HT1080 (cell line): Measurements from ENCODE around the gene PLEKHM1. TPM values are rescaled to one million over a fixed set of nuclear protein-coding genes. Genes with fewer than 3 reads are reported as not detected.

Experiments used
- DNase-seq: peaks from one replicate; pipeline ENCODE4 v3.0.0-alpha.2; 2015; ENCODE audit warnings: low read depth
- total RNA-seq: library from RNA; depleted of rRNA; stranded (reverse); fragments of >200 nt; shearing (Covaris generic); gene quantifications from 2 replicates; pipeline ENCODE4 v1.2.3, GENCODE V29; 2014

The PLEKHM1 gene
- total RNA-seq, 1 experiment from 2014 or later: 16.4 TPM

DNA sequence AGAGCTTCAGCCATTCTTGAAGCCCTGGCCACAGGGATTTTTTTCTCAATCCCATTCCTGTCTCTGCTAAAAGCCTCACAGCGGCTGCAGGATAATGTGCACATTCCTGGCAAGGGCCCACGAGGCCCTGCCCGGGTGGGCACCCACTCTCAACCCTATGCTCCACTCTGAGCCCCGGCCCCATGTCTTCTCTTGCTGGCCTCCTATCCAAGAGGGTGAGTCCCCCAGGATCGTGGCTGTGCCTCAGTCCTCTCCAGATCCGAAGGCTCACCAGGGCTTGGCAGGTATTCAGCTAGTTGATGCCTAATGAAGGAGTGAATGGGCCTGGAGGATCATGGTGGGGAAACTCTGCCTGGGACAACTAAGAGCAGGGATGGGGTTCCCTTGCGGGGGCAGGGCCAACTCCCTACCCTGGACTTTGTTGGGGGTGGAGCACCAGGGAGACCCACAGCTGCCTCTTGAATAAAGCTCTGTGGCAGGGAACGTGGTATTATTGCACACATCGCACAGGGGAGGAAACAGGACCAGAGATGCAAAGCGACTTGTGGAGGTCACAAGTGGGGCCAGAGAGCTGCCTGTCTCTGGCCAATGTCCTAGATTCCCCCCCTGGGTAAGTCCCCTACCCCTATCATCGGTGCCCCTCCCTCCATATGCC lies 63.2 kb downstream of the PLEKHM1 start:
- DNase-seq: no peak

DNA sequence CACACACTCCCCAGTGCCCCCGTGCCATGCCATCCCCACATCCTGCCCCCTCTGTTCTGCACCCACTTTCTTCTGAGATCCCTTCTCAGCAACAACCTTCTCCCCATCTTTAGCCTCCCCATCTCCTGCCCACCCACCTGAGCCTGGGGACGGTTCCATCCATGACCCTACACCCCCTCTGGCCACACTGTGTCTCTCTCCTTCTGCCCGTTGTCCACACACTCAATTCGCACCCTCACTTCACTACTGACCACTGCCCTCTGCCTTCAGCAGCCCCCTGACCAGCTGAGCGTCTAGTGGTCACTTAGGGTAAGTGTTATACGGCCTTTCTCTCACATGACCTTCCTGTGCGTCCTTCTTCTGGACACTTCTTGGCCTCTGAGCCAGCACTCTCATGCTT lies 64.0 kb downstream of the PLEKHM1 start:
- no peak for DNase-seq

DNA sequence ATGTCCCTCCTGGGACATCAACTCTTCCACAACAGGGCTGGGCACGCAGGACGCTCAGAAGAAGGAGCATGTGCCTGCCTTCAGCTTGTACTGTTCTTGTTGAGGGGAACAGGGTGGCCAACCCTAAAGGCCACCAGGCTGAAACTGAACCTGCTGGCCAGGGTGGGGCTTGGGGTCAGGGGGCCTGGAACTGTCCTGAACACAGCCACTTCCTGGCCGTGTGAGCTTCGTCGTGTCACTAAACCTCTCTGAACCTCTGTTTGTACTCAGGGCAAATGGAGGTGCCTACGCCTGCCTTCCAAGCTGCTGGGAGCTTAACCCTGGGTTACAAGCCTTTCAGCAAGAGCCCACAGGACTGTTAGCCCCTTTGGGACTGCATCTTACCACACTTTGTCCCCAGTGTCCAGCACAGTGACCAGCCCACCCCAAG lies 64.5 kb downstream of the PLEKHM1 start:
- DNase-seq: no peak

DNA sequence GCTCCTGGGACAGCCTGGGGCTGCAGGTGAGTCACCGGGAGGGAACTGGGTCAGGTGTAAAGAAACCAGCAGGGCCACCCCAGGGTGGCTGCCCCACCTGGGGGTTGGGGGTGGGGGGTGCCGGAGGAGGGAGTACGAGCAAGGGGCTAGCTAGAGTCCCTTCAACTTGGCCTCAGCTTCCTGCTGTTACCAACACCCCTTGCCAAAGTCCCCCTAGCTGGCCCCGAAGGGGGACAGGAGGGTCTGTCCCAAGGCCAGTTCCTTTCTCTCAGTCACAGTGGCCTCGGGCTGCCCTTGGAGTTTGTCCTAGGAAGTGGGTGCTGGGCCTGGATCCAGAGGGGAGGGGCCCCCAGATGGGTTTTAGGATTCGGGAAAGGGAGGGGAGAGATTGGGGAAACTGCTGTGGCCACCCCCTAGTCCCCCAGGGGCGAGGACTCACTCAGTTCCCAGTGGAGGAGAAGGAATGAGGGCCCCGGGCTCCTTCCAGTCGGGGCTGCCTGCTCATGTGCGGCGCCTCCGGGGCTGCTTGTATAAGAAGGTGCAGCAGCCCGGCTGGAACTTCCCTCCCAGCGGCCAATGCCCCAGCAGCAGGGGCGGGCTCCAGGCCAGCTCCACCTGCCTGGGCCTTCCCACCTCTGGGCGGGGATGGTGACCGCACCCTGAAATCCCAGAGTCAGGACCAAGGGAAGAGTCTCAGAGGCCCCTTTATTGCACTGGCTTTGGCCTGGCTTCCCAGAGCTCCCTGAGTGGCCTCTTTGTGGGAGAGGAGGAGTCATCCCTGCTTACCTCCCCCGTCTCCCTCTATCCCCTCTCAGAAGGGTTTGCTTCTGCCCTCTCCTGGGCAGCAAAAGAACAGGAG lies 65.2 kb downstream of the PLEKHM1 start:
- peak; percentile 92 for DNase-seq

DNA sequence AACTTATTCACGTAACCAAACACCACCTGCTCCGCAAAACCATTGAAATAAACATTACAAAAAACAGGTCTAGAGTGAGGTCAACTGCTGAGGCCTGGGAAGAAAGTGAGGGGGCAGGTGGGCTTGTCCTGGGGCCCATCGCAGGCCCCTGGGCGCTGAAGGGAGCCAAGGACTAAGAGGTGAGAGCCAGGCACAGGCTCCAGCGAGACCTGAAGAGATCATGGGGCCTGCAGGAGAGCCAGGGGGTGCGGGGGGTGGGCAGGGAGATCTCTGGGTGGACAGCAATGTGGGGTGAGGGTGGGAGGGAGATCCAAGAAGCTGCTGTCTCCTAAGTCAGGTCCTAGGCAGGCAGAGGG lies 65.8 kb downstream of the PLEKHM1 start:
- no peak for DNase-seq

DNA sequence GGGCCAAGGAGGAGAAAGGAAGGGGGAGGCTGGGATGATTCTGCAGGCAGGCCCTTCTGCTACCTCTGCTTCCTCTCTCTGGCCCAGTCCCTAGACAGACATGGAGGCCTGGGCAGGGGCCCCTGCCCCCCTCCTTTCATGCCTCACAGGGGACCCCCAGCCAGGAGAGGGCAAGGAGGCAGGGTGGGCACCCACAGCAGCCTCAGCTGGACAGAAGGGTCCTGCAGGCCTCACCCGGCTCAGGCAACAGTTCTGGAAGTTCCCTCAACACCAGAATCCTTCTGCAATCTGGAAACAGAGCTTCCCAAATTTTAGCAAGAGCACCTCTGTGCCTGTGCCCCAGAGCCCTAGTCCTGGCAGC lies 66.6 kb downstream of the PLEKHM1 start:
- DNase-seq: no peak

DNA sequence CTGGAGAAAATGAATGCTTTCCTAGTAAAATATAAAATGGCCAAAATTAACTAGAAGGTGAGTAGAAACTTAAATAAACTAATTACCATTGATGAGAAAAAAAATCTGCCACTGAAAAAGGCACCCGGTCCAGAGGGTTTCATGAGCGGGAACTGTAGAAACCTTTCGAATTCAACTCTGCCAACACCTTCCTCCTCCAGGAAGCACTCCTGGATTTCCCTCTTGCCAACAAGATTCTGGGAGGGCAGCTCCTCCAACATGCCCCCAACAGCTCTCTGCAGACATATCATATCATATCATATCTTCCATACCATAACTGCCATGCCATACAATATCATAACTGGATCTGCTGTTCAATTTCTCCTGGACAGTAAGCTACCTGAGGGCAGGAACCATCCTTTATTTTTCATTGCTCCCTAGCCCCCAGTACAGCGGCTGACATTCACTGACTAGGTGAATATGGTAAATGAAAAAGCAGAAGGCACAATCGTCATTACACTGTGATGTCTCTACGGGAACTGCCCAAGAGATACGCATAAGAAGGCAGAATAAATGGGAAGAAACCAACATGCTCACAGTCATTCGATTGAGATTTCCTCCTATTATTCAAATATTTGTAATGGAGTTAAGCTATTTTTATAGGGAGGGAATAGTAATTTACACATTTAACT lies 67.1 kb downstream of the PLEKHM1 start:
- DNase-seq: no peak

DNA sequence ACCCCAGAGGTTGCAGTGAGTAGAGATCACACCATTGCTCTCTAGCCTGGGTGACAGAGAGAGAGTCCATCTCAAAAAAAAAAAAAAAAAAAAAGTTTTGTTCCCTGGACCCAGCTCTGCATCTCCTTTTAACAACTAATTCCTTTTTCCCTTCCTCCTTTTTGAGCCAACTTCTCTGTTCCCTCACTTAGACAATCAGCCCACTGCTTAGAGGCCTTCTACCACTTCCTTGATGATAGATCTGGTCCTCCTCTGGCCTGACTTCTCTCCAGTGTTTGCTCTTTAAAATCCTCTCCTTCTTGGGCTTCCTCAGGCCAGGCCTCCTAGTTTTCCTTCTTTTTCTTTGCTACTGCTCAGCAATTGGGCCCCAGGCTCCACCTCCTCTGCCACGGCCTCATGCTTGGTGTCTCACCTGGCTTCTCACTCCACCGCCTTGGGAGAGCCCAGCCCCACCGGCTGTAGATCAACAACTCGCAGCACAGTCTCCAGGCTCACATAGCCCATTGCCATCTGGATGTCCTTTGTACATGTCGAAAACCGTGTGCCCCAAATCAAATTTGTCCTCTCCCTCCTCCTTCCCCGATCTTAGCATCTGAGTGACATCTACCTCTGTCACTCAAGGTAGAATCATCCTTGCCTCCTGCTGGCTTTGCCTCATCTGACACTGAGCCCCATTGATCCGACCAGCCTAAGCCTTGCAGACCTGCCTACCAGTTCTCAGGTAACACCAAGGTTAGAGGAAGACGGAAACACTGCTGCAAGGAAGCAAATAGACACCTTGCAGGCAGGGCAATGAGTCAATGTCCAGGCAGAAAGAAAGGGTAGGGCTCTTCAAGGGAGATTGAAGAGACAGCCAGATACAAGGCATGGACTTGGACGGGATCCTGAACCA lies 75.3 kb downstream of the PLEKHM1 start:
- no peak for DNase-seq

DNA sequence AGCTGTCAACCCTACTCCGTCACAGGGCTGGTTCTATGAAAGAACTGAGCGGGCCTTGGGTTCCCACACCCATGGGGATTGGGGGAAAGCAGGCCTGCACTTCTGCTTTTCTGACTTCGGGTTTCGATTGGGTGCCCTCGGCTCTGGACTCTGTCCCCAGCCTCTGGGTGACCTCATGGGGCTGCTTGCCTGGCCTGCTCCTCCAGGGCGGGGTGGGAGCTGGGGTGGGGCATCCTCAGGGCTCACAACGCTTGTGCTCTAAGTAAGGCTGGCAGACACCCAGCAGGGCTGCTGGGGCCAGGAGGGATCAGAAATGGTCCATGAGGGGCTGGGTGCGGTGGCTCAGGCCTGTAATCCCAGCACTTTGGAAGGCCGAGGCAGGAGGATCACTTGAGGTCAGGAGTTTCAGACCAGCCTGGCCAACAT lies 77.0 kb downstream of the PLEKHM1 start:
- no peak for DNase-seq

DNA sequence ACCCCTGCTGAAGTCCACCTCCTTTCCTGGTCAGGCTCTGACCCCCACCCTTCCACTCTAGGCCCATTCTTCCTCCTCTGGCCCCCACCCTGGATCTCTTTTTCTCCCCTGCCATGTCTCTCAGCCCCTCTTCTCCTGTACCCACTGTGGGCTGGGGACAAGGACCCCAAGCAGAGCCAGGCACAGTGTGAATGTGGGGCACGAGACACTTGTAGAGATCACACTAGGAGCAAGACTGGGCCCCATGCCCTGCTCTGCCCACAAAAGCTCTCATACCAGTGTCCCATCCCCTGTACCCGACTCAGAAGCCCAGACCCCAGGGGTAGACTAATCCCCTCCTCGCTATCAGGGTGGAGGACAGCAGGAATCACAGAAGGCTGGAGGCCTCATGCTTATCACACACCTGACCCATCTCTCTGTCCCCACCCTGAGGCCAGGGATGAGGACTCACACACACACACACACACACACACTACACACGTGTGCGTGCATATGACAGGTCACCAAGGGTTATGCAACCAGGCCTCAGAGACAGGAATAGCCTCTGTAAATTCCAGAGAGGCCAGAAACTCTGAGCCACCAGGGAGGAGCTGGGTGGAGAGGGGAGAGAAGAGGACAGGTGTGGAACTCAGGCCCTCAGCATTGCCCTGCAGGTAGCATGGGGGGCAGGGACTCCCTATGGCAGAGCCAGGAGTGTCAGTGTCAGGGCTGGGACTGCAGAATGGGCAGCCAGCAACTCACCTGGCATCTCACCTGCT lies 79.0 kb downstream of the PLEKHM1 start:
- no peak for DNase-seq

DNA sequence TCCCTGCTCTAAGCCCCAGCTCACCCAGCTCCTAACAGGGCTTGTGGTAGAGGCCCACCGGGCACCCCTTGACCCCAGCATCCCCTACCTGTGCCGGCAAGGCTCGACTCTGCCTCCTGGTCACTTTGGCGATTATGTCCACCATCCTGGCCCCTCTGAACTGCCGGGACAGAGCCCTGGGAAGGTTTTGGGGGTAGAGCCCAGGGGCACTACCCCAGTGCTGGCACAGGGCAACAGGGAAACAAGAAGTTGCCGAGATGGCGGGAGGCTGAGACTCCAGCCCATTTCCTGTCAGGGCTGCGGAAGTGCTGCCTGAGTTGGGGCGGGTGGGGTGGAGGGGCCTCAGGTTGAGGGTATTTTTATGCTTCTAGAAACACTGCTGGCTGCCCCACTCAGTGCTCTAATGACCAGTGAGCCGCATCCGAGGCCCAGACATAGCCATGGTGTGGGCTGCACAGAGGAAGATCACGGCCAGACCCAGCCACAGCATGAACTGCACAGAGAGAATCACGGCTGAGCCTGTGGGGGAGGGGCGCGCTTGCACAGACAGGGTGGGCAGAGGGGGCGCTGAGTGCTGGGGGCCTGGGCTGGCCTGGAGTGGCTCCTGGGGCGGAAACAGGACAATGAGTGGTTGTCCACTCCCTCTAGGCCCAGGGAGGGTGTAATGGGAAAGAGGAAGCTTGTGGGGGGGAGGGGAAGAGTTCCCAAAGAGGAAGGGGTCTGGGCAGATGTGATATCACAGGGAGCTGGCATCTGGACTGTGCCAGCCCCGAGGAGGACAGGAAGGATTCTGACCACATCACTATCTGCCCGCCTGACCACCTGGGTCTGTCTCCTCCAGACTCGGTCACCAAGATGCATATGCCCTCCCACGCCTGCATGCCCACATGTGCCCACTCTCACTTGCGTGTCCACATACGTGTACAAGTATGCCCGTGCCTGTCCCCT lies 80.1 kb downstream of the PLEKHM1 start:
- no peak for DNase-seq

DNA sequence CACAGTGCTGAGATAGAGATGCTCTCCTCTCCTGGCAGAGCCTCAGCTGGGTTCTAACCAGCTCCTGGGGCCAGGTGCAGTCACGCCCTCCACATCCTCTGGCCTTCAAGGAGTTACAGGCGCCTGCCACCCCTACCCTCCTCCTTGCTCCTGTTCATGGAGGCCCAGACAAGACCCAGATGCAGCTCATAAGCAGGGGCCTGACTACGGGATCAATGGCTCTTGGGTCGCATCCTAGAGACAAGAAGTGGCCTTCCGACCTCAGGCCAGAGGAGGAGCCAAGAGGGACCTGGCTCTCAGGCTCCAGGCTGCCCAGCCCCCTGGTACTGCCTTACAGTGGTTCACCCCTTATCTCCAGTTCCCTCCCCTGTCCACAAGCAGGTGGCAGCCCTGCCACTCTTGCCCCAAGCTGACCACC lies 80.9 kb downstream of the PLEKHM1 start:
- DNase-seq: no peak

DNA sequence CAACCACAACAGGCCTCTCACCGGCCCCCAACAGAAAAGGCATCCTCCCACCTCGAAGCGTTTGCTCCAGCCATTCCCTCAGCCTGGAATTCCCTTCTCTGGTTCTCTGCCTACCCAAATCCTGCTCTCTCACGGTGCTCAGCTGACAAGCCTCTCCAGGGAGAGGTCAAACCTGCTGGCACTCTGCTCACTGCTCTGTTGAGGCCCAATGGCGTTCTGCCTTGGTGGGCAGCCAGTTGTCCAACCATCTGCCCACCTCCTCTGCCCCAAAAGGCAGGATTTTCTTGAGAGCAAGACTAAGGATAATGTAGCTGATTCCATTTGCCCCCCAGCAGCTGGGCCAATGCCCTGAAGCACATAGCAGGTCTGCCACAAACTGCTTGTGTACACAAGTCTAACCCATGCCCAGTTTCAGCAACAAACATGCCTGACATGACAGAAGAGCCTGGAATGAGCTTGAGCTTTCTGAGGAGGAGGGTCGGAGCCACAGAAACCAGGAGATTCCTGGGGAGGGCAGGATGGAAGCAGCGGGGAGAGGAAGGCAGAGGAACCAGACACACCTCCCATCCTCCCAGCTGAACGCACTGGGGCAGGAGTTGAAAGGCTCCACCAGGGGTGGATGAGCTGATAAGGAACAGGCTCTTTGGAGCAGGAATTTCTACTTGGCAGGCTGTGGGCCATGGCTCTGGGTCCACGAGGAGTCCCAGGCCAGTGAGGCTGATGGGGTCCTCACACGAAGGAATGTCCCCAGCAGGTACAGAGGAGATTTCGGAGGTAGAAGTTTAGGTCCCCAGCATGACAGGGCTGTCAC lies 81.7 kb downstream of the PLEKHM1 start:
- no peak for DNase-seq

DNA sequence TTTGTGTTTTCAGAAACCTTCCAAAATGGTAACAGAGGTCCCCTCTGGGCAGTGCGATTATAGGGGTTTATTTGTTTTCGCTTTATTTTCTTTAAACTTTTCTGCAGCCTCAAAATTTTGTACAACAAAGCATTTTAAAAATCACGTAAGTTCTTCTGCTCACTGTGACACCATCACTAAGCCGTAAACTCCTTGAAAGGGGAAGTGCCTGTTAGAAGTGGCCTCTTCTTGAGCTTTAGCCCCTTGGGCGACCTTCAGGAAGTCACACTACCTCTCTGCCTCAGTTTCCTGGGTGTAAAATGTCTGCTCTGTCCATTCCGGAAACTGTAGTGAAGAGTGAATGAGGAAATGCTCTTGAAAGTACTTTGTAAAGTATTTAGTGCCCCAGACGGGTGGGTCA lies 84.4 kb downstream of the PLEKHM1 start:
- DNase-seq: no peak

DNA sequence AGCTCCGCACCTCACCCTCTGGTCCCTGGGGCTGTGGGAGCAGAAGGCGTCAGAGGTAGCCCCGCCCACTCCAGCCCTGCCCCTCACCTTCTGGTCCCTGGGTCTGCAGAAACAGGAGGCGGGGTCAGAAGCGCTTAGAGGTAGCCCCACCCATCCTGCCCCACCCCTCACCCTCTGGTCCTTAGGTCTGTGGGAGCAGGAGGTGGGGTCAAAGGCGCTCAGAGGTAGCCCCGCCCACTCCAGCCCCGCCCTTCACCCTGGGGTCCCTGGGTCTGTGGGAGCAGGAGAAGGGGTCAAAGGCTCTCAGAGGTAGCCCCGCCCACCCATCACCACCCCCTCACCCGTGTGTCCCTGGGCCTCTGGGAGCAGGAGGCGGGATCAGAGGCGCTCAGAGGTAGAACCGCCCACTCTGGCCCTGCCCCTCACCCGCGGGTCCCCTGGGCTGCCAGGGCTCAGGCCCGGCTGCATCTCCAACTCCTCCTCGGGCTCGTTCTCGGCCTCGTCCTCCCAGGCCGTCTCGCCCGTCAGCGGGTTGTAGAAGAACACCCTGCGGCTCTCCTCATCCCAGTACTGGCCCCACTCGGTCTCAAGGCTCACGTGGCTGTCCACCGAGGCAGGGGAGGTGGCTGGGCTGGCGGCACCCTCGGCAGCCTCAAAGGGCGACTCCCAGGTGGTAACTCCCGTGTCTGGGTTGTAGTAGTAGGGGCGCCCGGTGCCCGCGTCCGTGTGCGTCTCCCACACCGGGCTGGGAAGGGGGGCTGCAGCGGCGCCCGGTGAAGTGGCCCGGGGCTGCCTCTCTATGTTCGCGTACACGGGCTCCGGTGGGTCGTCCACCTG lies 85.1 kb downstream of the PLEKHM1 start:
- no peak for DNase-seq

DNA sequence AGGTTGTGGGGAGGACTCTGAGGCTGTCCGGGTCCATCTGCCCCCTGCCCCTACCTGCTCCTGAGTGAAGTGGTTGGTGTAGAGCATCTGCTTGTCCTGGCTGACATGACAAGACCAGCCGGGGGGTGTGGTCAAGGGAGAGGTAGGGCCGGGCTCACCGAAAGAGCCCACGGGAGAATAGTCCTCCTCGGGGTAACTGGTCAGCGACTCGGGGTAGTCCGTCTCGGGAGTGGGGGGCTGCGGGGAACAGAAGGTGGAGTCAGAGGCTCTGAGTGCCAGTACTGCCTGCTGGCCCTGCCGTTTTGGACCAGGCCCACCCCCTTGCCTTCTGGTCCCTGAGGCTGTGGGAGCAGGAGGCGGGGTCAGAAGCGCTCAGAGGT lies 85.7 kb downstream of the PLEKHM1 start:
- no peak for DNase-seq

DNA sequence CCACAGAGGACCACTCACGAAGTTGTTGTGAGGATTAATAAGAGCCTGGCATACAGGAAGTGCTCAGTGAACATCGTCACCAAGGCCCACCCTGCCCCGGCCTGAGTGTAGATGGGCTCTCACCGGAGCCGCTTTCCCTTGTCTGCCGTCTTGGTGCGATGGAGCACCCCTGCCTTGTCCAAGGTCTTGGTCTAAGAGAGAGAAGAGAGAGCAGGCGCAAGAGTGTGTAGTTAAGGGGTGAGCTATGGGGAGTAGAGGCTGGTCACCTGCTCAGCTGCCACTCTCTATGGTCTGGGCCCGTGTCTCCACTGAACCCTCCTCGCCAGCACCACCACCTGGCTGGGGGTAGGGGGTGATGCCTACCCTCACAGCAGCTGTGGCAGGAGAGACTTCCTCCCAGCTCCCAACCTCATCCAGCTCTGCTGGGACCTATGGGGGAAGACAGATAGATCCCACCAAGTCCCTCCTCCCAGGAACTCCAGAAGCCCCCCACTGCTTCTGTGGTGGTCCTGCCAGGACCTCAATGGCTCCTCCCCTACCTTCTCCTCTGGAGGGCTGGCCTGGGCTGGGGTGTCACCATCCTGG lies 86.5 kb downstream of the PLEKHM1 start:
- DNase-seq: no peak
